ENCODE data around the gene RNF166. TPM values are rescaled to one million over a fixed set of nuclear protein-coding genes. Genes with fewer than 3 reads are reported as not detected.

RNF166 gene
- total RNA-seq, 2 experiments from 2014 or later, result 80.7 to 82.4 TPM

DNA sequence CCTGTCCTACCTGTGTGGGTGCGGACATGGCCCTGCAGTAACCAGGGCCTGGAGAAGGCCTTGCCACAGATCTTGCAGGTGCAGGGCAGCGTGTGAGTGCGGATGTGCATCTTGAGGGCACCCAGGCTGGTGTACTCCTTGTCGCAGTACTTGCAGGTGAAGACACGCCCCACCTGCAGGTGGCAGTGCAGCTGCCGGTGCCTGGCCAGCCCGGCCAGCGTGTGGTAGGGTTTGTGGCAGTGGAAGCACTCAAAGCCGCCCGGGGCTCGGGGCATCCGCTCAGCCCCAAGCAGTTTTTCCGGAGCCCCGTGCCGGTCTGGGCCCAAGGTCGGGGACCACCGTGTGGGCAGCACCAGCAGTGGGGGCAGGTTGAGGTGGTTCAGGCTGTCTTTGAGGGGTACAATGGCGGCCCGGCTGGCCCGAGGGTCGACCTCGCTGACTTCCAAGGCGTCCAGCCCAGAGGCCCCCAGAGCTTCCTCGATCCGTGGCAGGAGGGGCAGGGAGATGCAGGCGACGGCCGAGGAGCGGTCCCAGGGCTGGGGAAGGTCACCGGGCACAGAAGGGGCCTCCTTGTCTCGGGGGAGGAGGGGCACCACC, 25.0 kb downstream of the RNF166 start:
- CTCF ChIA-PET, result interaction anchor here (1.0 to 2.8 kb wide), 9 partner anchors 9 to 56 kb away, joined by 3 to 9 read pairs (median 5); partner anchors contain the start of gene MVD
- Mint-ChIP-seq H3K4me1 (ENCODE audit: low read depth) (peaks cover 35% of the 10 kb centered on the region), H3K4me3 (peak overlapping the region; percentile 65), H3K27ac (peak overlapping the region; percentile 95), H3K27me3 (no peaks in the 10 kb centered on the region), H3K9me3 (no peaks in the 10 kb centered on the region), H3K36me3 (ENCODE audit: low read depth) (peaks cover 2% of the 10 kb centered on the region)
- intact Hi-C loops (cut with micrococcal nuclease), result no loop called here
- TF ChIP-seq, protein P1, sequence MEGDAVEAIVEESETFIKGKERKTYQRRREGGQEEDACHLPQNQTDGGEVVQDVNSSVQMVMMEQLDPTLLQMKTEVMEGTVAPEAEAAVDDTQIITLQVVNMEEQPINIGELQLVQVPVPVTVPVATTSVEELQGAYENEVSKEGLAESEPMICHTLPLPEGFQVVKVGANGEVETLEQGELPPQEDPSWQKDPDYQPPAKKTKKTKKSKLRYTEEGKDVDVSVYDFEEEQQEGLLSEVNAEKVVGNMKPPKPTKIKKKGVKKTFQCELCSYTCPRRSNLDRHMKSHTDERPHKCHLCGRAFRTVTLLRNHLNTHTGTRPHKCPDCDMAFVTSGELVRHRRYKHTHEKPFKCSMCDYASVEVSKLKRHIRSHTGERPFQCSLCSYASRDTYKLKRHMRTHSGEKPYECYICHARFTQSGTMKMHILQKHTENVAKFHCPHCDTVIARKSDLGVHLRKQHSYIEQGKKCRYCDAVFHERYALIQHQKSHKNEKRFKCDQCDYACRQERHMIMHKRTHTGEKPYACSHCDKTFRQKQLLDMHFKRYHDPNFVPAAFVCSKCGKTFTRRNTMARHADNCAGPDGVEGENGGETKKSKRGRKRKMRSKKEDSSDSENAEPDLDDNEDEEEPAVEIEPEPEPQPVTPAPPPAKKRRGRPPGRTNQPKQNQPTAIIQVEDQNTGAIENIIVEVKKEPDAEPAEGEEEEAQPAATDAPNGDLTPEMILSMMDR (IDR thresholded peaks at IDR 0.05), result peak; percentile 71
- DNase-seq (peak; percentile 73), ATAC-seq (peak; percentile 32)
- POLR2A ChIA-PET, result interaction anchor here (1.0 to 1.8 kb wide), 8 partner anchors 9 to 33 kb away, joined by 3 to 9 read pairs (median 4); no protein-coding TSS in a partner anchor

GRCh38 chr16:88680554-88681083, 25.6 kb downstream of the RNF166 start:
- H3K4me1 Mint-ChIP-seq (ENCODE audit: low read depth), result peaks cover 35% of the 10 kb centered on the region
- CTCF ChIA-PET, result interaction anchor here (1.1 to 2.8 kb wide), 7 partner anchors 8 to 57 kb away, joined by 3 to 9 read pairs (median 6); partner anchors contain the start of gene MVD
- TF ChIP-seq, protein P1 (IDR thresholded peaks at IDR 0.05), result no peak
- H3K27ac Mint-ChIP-seq, result peak overlapping the region; percentile 95
- no peaks in the 10 kb centered on the region for H3K27me3 Mint-ChIP-seq
- H3K9me3 Mint-ChIP-seq, result no peaks in the 10 kb centered on the region
- no peak for ATAC-seq
- POLR2A ChIA-PET, result interaction anchor here (1.0 to 1.8 kb wide), 5 partner anchors 8 to 22 kb away, joined by 3 to 9 read pairs (median 4); no protein-coding TSS in a partner anchor
- no peak for DNase-seq
- peak overlapping the region; percentile 65 for H3K4me3 Mint-ChIP-seq
- intact Hi-C loops (cut with micrococcal nuclease), result no loop called here
- peaks cover 2% of the 10 kb centered on the region for H3K36me3 Mint-ChIP-seq (ENCODE audit: low read depth)

- no peaks in the 10 kb centered on the region for H3K9me3 Mint-ChIP-seq
- H3K27me3 Mint-ChIP-seq, result no peaks in the 10 kb centered on the region
- intact Hi-C loops (cut with micrococcal nuclease), result no loop called here
- ATAC-seq, result no peak
- TF ChIP-seq, protein P1 (IDR thresholded peaks at IDR 0.05), result no peak
- H3K27ac Mint-ChIP-seq, result no peak overlapping the region
- H3K36me3 Mint-ChIP-seq (ENCODE audit: low read depth), result peaks cover 2% of the 10 kb centered on the region
- ChIA-PET POLR2A (interaction anchor here (1.6 kb wide), 1 partner anchor 9 kb away, joined by 6 read pairs; no protein-coding TSS in a partner anchor), CTCF (no interaction called here)
- no peak overlapping the region for H3K4me3 Mint-ChIP-seq
- no peak for DNase-seq
- peaks cover 18% of the 10 kb centered on the region for H3K4me1 Mint-ChIP-seq (ENCODE audit: low read depth)
These were observed 27.8 kb downstream of the RNF166 start for GRCh38 chr16:88678224-88678979.

DNA sequence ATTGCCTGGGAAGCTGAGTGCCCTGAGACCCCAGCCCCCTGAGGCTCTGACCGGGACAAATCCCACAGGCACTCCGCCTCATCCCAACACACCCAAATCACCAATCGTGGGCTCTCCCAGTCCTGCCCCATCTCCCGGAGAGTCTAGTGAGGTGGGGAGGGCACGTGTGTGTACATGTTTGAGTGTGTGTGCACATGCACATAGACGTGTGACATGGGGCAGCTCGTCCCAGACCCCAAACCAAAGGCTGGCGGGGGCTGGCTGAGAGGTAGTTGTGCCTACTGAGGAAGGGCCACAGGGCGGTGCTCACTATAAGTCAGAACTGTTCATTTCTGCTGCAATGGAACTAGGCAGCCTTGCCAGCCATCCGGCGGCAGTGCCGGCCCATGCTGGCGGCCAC, 28.5 kb downstream of the RNF166 start:
- ATAC-seq, result no peak
- ChIA-PET POLR2A (interaction anchor here (0.7 to 2.2 kb wide), 3 partner anchors 8 to 13 kb away, joined by 4 to 7 read pairs (median 6); no protein-coding TSS in a partner anchor), CTCF (interaction anchor here (1.3 kb wide), 1 partner anchor 15 kb away, joined by 6 read pairs; the partner anchor contains the start of gene MVD)
- DNase-seq, result no peak
- Mint-ChIP-seq H3K27ac (no peak overlapping the region), H3K9me3 (no peaks in the 10 kb centered on the region), H3K27me3 (no peaks in the 10 kb centered on the region), H3K4me1 (ENCODE audit: low read depth) (peaks cover 18% of the 10 kb centered on the region), H3K36me3 (ENCODE audit: low read depth) (peaks cover 2% of the 10 kb centered on the region), H3K4me3 (no peak overlapping the region)
- TF ChIP-seq, protein P1 (IDR thresholded peaks at IDR 0.05), result no peak
- intact Hi-C loops (cut with micrococcal nuclease), result no loop called here
